NOMO-1 treated with DMSO at 0.1 percent for 48 hours (cell line): ENCODE data around the gene GAGE12J.
"Not testable (repeated sequence)": the region's sequence is repeated elsewhere in the genome, so short reads cannot be mapped to it uniquely, and the experiment has no call there.

Source experiments
- DNase-seq: peaks from one replicate; lab custom pipeline; 2025; ENCODE audit not compliant: unreplicated experiment; lab: John Stamatoyannopoulos, UW

Gene GAGE12J

DNA sequence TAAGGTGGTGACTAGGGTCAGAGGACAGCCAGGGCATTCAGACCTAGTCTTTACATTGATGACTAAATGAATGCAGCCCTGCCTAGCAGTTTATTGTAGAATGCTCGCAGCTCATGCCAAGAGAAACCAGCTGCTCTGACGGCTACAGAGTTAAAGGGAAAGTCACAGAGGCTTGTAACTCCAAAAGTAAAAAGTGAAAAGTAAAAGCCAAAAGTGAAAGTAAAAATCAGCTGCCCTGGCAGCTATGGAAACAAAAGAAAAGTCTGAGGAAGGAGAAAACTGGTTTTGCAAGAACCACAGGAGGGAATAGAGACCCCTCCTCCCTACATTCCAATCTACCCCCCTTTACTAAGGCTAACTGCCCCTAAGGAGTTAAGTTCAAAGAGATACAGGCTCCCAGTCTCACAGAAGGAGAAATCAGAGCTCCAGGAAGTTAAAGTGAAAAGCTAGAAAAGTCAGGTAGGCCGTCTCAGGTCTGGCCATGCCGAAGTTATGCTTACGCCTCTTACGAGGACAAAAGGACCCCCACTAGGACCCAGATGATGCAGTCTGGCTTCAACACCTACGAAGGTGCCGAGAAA is 12.3 kb upstream of the GAGE12J start:
- DNase-seq = no peak

- DNase-seq = no peak
These were observed 11.5 kb upstream of the GAGE12J start for GRCh38 chrX:49310371-49310770.

- peak; percentile 15 for DNase-seq
These were observed 9.7 kb upstream of the GAGE12J start for GRCh38 chrX:49312176-49312575.

- no peak for DNase-seq
These were observed 5.8 kb upstream of the GAGE12J start for GRCh38 chrX:49316085-49316484.

DNA sequence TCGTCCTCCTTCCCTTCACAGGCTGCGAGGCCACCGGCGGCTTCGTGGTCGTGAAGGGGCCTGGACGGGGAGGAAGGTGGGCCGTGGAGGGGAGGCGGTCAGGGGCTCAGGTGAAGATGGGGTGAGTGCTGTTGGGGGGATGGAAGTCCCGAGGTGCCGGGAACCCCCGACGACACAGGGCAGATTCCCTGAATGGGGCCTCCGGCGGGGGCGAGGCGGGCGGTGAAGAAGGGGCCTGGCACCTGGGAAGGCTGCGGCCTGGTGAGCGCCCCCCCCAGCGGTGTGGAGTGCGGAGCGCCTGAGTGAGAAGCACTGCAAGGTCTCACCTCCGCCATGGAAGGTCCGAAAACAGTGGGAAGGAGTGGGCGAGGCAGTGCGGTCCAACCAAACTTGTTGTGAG is 429 bp downstream of the GAGE12J start:
- not testable (repeated sequence) for DNase-seq

GRCh38 chrX:49323735-49324134 is 1.9 kb downstream of the GAGE12J start:
- DNase-seq = not testable (repeated sequence)

DNA sequence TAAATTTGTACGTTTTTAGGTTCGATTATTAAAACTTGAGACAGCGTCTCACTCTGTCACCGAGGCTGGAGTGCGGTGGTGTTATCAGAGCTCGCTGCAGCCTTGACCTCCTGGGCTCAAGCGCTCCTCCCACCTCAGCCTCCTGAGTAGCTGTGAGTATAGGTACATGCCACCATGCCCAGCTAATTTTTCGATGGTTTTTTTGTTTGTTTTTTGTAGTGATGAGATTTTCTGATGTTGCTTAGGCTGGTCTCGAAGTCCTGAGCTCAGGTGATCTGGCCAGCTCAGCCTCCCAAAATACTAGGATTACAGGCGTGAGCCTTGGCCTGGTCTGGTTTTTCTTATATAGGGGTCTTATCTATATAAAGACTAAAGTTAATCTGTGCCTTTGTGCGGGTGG is 8.6 kb downstream of the GAGE12J start:
- not testable (repeated sequence) for DNase-seq

DNA sequence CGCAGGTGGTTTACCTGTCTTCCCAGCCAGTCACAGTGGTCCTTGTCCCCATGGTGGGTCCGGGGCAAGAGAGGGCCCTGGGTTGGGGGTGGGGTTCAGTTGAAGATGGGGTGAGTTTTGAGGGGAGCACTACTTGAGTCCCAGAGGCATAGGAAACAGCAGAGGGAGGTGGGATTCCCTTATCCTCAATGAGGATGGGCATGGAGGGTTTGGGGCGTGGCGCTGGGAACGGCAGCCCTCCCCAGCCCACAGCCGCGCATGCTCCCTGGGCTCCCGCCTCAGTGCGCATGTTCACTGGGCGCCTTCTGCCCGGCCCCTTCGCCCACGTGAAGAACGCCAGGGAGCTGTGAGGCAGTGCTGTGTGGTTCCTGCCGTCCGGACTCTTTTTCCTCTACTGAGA is 9.4 kb downstream of the GAGE12J start, which contains the start of gene GAGE13:
GAGE13 (plus strand) TSS at position 301 of the 400 bp plus-strand sequence. CDS start 1,156 bp downstream, outside the sequence.
- not testable (repeated sequence) for DNase-seq

- not testable (repeated sequence) for DNase-seq
These were observed 10.0 kb downstream of the GAGE12J start for GRCh38 chrX:49331841-49332240.

DNA sequence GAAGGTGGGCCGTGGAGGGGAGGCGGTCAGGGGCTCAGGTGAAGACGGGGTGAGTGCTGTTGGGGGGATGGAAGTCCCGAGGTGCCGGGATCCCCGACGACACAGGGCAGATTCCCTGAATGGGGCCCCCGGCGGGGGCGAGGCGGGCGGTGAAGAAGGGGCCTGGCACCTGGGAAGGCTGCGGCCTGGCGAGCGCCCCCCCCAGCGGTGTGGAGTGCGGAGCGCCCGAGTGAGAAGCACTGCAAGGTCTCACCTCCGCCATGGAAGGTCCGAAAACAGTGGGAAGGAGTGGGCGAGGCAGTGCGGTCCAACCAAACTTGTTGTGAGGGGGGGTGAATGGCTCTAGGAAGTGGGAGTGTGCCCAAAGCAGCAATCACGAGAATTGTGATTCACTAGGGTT is 19.6 kb downstream of the GAGE12J start:
- not testable (repeated sequence) for DNase-seq

- not testable (repeated sequence) for DNase-seq
These were observed 22.8 kb downstream of the GAGE12J start for GRCh38 chrX:49344496-49345175.

- DNase-seq = not testable (repeated sequence)
These were observed 23.6 kb downstream of the GAGE12J start for GRCh38 chrX:49345402-49345801.

DNA sequence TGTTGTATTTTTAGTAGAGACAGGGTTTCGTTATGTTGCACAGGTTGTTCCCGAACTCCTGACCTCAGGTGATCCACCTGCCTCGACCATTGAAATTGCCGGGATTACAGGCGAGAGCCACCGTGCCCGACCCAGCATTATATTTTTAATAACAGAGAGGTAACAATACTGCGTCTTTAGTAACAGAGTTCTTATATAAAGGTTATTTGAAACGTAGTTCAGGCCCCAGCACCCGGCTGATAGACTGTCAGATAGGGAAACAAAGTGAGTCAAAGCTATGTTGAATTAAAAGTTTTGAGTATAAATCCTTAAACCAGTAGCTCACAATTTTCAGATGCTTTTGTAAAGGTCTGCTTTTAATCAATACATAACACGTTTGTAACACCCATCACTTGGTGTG is 24.3 kb downstream of the GAGE12J start:
- DNase-seq = not testable (repeated sequence)
